ENCODE measurements around the gene ZFYVE28. TPM values are rescaled to one million over a fixed set of nuclear protein-coding genes. Genes with fewer than 3 reads are reported as not detected.
A peak's percentile ranks its signal among the peaks of the same experiment; 100 is the strongest.

The ZFYVE28 gene
- total and polyA plus RNA-seq, 11 donors: 2.6 to 11.9 (median 5.5) TPM

GRCh38 chr4:2462218-2462991, 44.0 kb upstream of the ZFYVE28 start:
- H3K4me3 ChIP-seq: peak overlapping the region; percentile 35 to 80 (median 60)
- ATAC-seq (peak; percentile 68 to 96 (median 90)), DNase-seq (peak; percentile 67 to 84 (median 73))
- peaks cover 0 to 18% (median 11%) of the 10 kb centered on the region in 12 donors for H3K4me1 ChIP-seq
- no peaks in the 10 kb centered on the region for H3K9me3 ChIP-seq
- intact Hi-C loops (cut with DNase I): loop anchor here in 9 of 10 donors (2.0 to 10.0 kb wide), 8 partner anchors 72 to 245 kb away; partner anchors contain the start of genes FAM193A (in 3 of the 9), HAUS3 (in 1 of the 9) and POLN (in 1 of the 9)
- peak overlapping the region in 9 of 12 donors; percentile 6 to 78 (median 62) for H3K27ac ChIP-seq
- TF ChIP-seq CTCF (IDR thresholded peaks at IDR 0.05): peak in 11 of 12 donors; percentile 33 to 79 (median 66)
- TF ChIP-seq POLR2A (IDR thresholded peaks at IDR 0.05): no peak
- 4 to 15% (median 6%) methylated on average over 26 to 99 of the region's 99 CpGs for WGBS, 4 donors
- no peaks in the 10 kb centered on the region for H3K36me3 ChIP-seq
- H3K27me3 ChIP-seq: peaks cover 0 to 12% (median 0%) of the 10 kb centered on the region in 9 donors

- Histone ChIP-seq H3K4me1 (peaks cover 0 to 15% (median 8%) of the 10 kb centered on the region in 12 donors), H3K27ac (no peak overlapping the region), H3K36me3 (no peaks in the 10 kb centered on the region), H3K4me3 (no peak overlapping the region), H3K9me3 (no peaks in the 10 kb centered on the region), H3K27me3 (peaks cover 0 to 12% (median 0%) of the 10 kb centered on the region in 9 donors)
- TF ChIP-seq POLR2A (IDR thresholded peaks at IDR 0.05): no peak
- TF ChIP-seq CTCF (IDR thresholded peaks at IDR 0.05): no peak
- 88 to 97% (median 90%) methylated on average over 6 to 15 of the region's 15 CpGs for WGBS, 4 donors
- ATAC-seq: no peak
- DNase-seq: no peak
- intact Hi-C loops (cut with DNase I): loop anchor here in 9 of 10 donors (5.0 to 10.0 kb wide), 7 partner anchors 73 to 244 kb away; partner anchors contain the start of genes FAM193A (in 3 of the 9), HAUS3 (in 1 of the 9) and POLN (in 1 of the 9)
Observed at GRCh38 chr4:2461246-2461960, 43.0 kb upstream of the ZFYVE28 start.

GRCh38 chr4:2459589-2460349, 41.3 kb upstream of the ZFYVE28 start:
- TF ChIP-seq CTCF (IDR thresholded peaks at IDR 0.05): no peak
- no peak for TF ChIP-seq POLR2A (IDR thresholded peaks at IDR 0.05)
- Histone ChIP-seq H3K9me3 (no peaks in the 10 kb centered on the region), H3K4me1 (peaks cover 0 to 15% (median 8%) of the 10 kb centered on the region in 12 donors), H3K27ac (no peak overlapping the region), H3K36me3 (no peaks in the 10 kb centered on the region), H3K27me3 (peaks cover 0 to 12% (median 0%) of the 10 kb centered on the region in 9 donors), H3K4me3 (no peak overlapping the region)
- ATAC-seq: no peak
- intact Hi-C loops (cut with DNase I): loop anchor here in 9 of 10 donors (5.0 to 10.0 kb wide), 7 partner anchors 75 to 242 kb away; partner anchors contain the start of genes FAM193A (in 3 of the 9), HAUS3 (in 1 of the 9) and POLN (in 1 of the 9)
- no peak for DNase-seq
- 90 to 94% (median 93%) methylated on average over 18 to 19 of the region's 19 CpGs for WGBS, 4 donors
